PFSK-1 (cell line): ENCODE results near the gene PRICKLE3.

Experiments
- FOXP2 ChIP-seq: optimal IDR thresholded peaks from 2 replicates; pipeline ENCODE3; 2011; ENCODE audit warnings: borderline replicate concordance, control low read depth, inconsistent platforms; ENCODE audit not compliant: insufficient read depth; ENCODE audit errors: extremely low read length, extremely low read depth
- POLR2AphosphoS5 ChIP-seq: IDR thresholded peaks from 2 replicates; pipeline ENCODE4 v1.6.1; 2012; ENCODE audit warnings: low read depth, mild to moderate bottlenecking, control low read depth, low read length, moderate library complexity
- SIN3A ChIP-seq: IDR thresholded peaks from 2 replicates; pipeline ENCODE4 v1.6.1; 2012; ENCODE audit warnings: mild to moderate bottlenecking, low read length, moderate library complexity, borderline replicate concordance; ENCODE audit not compliant: insufficient read depth
- TAF1 ChIP-seq: IDR thresholded peaks from 2 replicates; pipeline ENCODE4 v1.6.1; 2012; ENCODE audit warnings: low read length, control low read depth, borderline replicate concordance; ENCODE audit not compliant: insufficient read depth
- TF ChIP-seq, protein P1 (sequence below), 2 experiments: IDR thresholded peaks; 2 replicates each; pipeline versions ENCODE4 v1.6.1 to v1.8.0; 2011 to 2012; ENCODE audit warnings: low read depth in 2 of 2, low read length in 2 of 2, control low read depth in 1 of 2, inconsistent platforms in 1 of 2, mild to moderate bottlenecking in 1 of 2, moderate library complexity in 1 of 2; ENCODE audit not compliant: insufficient read depth in 1 of 2

DNA sequence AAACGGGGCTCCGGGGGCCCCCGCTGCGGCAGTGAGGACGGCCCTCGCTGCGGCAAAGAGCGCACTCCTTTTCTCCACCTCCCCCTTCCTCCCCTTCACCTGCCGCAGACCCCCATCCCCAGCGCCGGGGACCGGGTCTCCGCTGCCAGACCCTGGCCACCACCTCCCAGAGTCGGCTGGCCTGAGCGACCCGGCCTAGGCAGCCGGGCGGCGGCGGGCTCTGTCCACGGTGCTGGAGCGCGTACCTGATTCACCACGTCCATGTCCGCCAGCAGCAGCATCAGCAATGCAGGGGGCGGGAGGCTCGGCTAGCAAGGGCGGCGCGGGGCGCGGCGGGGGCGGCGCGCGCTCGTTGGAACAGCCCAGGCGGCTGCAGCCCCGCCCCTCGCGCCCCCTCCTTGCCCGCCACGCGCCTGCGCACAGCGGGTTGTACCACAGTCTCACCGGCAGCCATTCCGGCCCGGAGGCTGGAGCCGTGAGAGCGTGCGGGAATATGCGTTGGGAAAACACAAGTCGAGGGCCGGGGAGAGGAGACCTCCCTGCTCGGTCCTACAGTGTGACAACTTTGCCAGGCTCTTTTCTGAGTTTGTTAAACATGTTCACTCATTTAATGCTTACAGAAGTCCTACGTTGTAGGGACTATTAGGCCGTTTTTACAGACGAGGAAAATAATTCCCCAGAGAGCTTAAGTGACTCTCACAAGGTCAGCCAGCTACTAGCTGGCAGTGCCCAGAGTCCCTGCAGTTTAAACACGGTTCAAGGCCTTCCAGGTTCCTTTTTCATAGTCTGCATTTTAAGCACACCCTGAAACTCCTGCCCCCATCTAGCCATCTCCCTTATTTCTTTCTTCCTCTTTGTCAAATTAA, 14.0 kb upstream of the PRICKLE3 start, which contains the start of gene SYP:
- TF ChIP-seq TAF1 (peak; percentile 61; the same call in 1 of the 2 replicates), POLR2AphosphoS5 (peak; percentile 89), SIN3A (peak; percentile 89; the same call in 1 of the 2 replicates), FOXP2 (no peak)
- TF ChIP-seq, protein P1, sequence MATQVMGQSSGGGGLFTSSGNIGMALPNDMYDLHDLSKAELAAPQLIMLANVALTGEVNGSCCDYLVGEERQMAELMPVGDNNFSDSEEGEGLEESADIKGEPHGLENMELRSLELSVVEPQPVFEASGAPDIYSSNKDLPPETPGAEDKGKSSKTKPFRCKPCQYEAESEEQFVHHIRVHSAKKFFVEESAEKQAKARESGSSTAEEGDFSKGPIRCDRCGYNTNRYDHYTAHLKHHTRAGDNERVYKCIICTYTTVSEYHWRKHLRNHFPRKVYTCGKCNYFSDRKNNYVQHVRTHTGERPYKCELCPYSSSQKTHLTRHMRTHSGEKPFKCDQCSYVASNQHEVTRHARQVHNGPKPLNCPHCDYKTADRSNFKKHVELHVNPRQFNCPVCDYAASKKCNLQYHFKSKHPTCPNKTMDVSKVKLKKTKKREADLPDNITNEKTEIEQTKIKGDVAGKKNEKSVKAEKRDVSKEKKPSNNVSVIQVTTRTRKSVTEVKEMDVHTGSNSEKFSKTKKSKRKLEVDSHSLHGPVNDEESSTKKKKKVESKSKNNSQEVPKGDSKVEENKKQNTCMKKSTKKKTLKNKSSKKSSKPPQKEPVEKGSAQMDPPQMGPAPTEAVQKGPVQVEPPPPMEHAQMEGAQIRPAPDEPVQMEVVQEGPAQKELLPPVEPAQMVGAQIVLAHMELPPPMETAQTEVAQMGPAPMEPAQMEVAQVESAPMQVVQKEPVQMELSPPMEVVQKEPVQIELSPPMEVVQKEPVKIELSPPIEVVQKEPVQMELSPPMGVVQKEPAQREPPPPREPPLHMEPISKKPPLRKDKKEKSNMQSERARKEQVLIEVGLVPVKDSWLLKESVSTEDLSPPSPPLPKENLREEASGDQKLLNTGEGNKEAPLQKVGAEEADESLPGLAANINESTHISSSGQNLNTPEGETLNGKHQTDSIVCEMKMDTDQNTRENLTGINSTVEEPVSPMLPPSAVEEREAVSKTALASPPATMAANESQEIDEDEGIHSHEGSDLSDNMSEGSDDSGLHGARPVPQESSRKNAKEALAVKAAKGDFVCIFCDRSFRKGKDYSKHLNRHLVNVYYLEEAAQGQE (IDR thresholded peaks at IDR 0.05; ENCODE audit: insufficient read depth in 1 of 2, low read depth in 2 of 2, low read length in 2 of 2) = peak; percentile 96 to 98
